HEK293T (cell line): ENCODE results near the gene COMMD9.

Experiments
- ELF4 ChIP-seq: fragments of 450-650 bp; IDR thresholded peaks from 2 replicates; pipeline ENCODE4 v1.6.1; 2017; ENCODE audit warnings: antibody characterized with exemption
- FOXA1 ChIP-seq: fragments of 450-650 bp; IDR thresholded peaks from 2 replicates; pipeline ENCODE4 v1.6.1; 2016; ENCODE audit warnings: mild to moderate bottlenecking
- FOXK2 ChIP-seq: fragments of 450-650 bp; IDR thresholded peaks from 2 replicates; pipeline ENCODE4 v1.6.1; 2016; ENCODE audit warnings: mild to moderate bottlenecking
- FOXM1 ChIP-seq: fragments of 450-650 bp; IDR thresholded peaks from 2 replicates; pipeline ENCODE4 v1.6.1; 2017; ENCODE audit warnings: mild to moderate bottlenecking, borderline replicate concordance
- SP1 ChIP-seq: fragments of 450-650 bp; IDR thresholded peaks from 2 replicates; pipeline ENCODE4 v1.6.1; 2017

GRCh38 chr11:36254713-36255112 lies 34.5 kb downstream of the COMMD9 start:
- TF ChIP-seq ELF4 (no peak), FOXM1 (no peak), FOXK2 (no peak), SP1 (no peak), FOXA1 (no peak)
